ENCODE measurements around the gene FOXR1.
A peak's percentile ranks its signal among the peaks of the same experiment; 100 is the strongest.
"Not testable (repeated sequence)": the region's sequence is repeated elsewhere in the genome, so short reads cannot be mapped to it uniquely, and the experiment has no call there.

Gene FOXR1

DNA sequence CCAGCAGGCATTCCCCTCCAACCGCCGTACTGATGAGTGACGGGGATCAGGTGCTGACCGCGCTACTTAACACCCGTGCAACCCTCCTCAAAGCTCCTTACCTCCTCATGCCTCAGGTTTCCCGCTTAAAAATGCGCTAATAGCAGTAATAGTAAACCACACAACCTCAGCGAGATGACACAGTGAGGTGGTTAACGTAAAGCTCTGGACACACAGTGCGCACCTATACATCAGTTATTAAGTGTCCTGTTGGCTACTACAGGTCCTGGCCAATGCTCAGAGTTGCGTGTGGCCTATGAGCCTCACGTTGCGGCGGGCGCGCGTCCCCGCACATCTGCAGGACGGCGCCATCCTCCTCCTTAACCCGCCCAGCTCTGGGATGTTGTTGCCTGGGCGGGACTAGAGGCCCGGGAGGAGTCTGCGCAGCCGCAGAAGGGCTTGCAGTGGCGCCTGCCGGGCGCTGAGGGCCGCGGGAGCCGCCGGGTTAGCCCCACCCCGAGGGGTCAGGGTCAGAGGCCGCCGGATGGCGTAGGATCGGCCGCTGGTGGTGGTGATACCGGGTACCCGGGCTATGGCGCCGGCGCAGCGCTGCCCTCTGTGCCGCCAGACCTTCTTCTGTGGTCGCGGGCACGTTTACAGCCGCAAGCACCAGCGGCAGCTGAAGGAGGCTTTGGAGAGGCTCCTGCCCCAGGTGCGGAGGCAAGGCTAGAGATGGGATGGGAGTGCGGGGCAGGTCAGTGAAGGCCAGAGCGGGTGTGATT lies 26.2 kb downstream of the FOXR1 start, which contains the start of gene CENATAC:
TSS of gene CENATAC (plus strand) at position 512 of the 761 bp plus-strand sequence. CDS start at position 572, 60 bp downstream.
- peak; percentile 93 for DNase-seq (ENCODE audit: low spot score)

DNA sequence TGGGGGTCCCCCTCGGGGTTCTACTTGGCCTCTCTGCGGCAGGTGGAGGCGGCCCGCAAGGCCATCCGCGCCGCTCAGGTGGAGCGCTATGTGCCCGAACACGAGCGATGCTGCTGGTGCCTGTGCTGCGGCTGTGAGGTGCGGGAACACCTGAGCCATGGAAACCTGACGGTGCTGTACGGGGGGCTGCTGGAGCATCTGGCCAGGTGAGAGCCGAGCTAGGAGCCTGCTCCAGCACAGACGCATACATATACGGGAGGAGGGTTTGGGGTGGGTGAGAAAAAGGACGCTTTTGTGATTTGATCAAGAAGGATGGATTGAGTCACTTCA lies 26.8 kb downstream of the FOXR1 start:
- DNase-seq (ENCODE audit: low spot score) = no peak

DNA sequence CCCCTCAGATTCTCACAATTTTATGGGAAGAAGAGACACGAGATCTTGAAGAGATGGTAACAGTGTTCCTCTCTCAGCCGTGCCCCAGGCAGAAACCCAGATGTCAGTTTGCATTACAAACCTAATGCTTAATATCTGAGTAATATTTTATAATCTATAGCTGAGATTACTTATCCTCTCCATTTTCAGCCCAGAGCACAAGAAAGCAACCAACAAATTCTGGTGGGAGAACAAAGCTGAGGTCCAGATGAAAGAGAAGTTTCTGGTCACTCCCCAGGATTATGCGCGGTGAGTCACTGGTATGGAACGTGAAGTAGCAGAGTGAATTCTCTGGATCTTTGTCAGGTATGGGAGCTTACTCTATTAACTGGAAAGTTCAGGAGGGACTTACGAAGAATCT lies 27.3 kb downstream of the FOXR1 start:
- no peak for DNase-seq (ENCODE audit: low spot score)

DNA sequence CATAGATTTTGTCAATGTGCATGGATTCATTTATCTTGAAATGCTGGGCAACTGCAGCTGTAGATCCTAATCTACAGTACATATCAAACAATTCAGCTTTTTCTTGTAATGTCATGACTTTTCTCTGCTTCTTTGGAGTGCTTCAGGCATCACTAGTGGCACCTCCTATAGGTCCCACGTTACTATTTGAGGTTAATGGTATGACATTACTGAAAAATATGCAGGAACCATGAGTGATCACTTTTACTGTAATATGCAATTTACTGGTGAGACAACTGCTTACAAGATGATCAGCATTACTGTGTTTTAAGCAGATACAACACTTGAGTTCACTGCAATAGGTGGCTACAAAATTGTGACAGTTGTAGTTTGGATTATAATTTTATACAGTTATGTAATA lies 29.3 kb downstream of the FOXR1 start:
- DNase-seq (ENCODE audit: low spot score) = no peak

DNA sequence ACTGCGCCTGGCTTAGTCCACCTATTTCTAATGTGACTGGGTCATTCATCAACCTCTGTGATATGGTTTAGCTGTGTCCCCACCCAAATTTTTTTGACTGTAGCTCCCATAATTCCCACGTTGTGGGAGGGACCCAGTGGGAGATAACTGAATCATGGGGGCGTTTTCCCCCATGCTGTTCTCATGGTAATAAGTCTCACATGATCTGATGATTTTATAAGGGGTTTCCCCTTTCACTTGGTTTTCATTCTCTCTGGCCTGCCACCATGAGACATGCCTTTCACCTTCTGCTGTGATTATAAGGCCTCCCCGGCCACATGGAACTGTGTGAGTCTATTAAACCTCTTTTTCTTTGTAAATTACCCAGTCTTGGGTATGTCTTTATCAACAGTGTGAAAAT lies 35.1 kb downstream of the FOXR1 start:
- no peak for DNase-seq (ENCODE audit: low spot score)

- no peak for DNase-seq (ENCODE audit: low spot score)
Measured at GRCh38 chr11:119011476-119012053, 40.0 kb downstream of the FOXR1 start.

DNA sequence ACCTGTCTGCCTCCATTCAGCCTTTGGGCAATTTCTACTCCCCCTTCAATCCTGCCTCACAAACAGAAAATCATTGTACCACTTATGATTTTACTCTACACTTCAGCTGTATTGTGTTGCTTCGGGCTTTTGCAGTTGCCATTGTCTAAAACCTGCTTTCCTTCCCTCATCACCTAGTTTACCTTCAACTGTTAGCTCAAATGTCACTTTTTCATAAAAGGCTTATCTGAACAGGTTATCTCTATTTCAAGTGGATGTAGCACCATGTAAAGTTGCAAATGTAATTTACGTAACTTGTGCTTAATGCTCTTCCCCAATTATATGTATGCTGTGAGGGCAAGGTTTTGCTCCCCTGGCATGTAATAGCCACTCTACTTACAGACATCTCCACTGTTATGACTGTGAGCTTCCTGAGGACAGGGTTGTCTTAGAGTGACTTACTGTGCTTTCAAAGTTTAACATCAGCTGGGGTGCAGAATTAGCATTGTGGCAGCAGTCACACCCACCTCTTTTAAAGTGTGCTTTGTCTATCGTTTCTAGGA lies 41.1 kb downstream of the FOXR1 start:
- DNase-seq (ENCODE audit: low spot score) = no peak

GRCh38 chr11:119014209-119014924 lies 42.8 kb downstream of the FOXR1 start:
- DNase-seq (ENCODE audit: low spot score) = no peak

DNA sequence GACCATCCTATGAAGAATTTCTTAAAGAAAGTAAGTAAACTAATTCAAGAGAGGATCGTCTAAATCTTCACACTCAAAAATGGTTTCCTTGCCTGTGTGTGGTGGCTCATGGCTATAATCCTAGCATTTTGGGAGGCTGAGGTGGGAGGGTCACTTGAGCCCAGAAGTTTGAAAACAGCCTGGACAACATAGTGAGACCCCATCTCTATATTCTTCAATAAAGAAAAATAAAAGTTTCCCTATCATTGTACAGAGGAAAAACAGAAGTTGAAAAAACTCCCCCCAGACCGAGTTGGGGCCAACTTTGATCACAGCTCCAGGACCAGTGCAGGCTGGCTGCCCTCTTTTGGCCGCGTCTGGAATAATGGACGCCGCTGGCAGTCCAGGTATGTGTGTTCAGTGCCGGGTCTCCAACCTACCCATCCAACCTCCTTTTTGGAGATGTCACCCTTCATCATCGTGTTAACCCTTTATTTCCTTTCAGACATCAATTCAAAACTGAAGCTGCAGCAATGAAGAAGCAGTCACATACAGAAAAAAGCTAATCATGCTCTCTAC lies 43.6 kb downstream of the FOXR1 start:
- no peak for DNase-seq (ENCODE audit: low spot score)

DNA sequence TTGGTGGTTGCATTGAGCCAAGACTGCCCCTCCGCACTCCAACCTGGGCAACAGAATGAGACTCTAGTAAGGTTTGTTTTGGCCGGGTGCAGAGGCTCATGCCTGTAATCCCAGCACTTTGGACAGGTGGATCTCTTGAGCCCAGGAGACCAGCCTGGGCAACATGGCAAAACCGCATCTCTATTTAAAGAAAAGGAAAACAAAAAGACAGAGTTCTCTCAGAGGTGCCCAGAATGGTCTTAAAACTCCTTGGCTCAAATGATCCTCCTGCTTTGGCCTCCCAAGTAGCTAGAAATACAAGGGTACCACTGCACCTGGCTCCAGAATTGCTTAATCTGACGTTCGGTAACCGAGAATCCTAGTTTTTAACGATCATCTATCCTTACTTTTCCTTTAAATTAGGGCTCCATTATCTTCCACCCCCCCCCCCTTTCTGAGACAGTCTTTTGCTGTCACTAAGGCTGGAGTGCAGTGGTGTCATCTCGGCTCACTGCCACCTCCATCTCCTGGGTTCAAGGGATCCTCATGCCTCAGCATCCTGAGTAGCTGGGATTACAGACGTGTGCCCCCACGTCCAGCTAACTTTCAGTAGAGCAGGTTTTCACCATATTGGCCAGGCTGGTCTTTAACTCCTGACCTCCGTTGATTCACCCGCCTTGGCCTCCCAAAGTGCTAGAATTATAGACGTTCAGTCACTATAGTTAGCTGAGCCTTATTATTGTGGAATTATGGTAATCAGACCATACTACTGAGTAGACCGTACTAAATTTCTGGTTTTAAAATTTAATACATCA lies 44.9 kb downstream of the FOXR1 start:
- DNase-seq (ENCODE audit: low spot score) = no peak

GRCh38 chr11:119017377-119017776 lies 45.8 kb downstream of the FOXR1 start:
- DNase-seq (ENCODE audit: low spot score) = not testable (repeated sequence)

DNA sequence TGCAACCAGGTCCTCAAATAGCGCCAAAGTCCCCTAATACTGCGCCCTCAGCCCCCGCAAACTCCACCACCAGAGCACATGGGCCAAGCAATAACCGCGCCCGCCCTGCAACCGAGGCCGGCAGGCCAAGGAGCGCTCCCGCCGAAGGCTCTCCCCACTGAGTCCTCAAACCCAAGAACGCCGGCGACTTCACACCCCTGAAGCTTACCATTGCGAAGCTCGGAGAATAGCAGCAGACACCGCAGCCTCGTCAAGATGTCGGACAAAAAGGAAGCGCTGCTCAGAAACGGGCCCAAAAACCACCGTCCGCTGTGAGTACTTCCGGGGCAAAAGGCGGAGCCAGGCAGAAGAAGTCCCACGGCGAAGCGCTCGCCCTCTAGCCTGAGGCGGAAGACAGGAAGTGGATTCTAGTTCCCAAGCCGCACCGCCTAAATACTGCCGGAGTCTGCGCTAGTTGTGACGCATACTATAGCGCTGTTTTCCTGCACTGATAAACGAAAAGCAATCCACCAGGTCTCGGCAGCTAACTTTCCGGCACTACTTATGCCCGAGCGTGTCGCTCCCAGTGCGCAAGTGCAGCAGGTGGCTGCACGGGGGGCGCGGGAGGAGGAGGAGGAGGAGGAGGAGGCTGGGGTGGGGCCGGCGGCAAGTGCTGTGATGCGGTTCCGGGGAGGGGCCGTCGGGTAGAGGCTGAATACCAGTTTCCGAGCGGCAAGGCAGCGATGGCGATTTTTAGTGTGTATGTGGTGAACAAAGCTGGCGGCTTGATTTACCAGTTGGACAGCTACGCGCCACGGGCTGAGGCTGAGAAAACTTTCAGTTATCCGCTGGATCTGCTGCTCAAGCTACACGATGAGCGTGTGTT lies 46.7 kb downstream of the FOXR1 start, which contains the start of the genes RPS25 and TRAPPC4:
TSS of gene RPS25 (minus strand) at position 270 of the 865 bp plus-strand sequence. CDS start at position 211, 59 bp downstream.
TSS of gene TRAPPC4 (plus strand) at position 693 of the 865 bp plus-strand sequence. CDS start at position 723, 30 bp downstream.
- DNase-seq (ENCODE audit: low spot score) = peak; percentile 97

- DNase-seq (ENCODE audit: low spot score) = no peak
Measured at GRCh38 chr11:119019996-119020395, 48.4 kb downstream of the FOXR1 start.

GRCh38 chr11:119021631-119022030 lies 50.1 kb downstream of the FOXR1 start:
- no peak for DNase-seq (ENCODE audit: low spot score)

DNA sequence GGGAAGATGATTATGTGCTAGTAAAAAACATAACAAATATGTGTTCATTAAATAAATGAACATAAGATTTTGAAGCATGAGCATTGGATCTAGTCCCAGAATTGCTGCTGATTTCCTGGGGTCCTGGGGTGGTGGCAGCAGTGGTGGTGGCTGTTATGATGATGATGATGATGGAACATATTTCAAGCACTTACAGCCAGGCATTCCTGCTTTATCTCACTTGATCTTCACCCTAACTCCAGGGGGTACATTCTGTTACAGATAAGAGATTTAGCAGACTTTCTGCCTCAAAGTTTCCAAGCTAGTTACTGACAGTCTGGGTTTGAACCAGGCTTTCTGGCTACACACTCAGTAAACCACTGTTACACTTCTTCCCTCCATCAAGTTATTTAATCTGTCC lies 52.2 kb downstream of the FOXR1 start:
- DNase-seq (ENCODE audit: low spot score) = no peak

- no peak for DNase-seq (ENCODE audit: low spot score)
Measured at GRCh38 chr11:119024430-119025098, 53.0 kb downstream of the FOXR1 start.

DNA sequence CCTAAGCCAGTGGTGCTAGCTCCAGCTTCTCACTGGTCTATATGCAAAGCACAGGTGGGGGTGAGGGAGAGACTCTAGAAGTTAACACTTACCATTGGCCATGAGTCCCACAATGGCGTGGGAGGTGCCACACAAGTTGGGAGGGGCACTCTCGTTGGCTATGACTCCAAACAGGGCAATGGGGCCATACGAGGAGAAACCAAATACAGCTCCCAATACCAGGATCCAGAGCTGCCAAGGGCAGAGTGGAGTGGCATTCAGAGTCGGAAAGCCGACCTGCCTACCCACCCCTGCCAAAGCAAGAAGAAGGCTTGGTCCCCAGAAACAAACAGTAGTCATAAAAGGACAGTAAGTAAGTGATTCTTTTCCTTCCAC lies 53.5 kb downstream of the FOXR1 start:
- no peak for DNase-seq (ENCODE audit: low spot score)

DNA sequence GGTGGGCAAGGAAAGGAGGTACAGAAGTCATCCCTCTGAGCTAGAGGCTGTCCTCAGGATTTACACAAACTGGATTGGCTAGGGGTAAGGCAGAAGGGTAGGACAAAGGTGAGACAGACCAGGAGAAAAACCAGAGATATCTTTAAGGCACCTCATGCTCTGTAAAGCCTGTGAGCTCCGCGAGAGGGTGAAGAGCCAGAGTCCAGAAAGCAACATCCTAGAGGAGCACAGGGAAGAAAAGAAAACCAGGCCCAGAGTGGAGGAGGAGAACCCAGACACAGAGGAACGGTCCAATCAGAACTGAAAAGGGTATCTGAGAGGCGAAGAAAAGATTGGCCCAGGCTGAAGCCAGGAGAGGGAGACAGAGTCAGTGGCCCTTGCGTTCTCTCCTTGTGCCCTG lies 54.0 kb downstream of the FOXR1 start:
- no peak for DNase-seq (ENCODE audit: low spot score)

- no peak for DNase-seq (ENCODE audit: low spot score)
Measured at GRCh38 chr11:119025978-119026766, 54.6 kb downstream of the FOXR1 start.
